Measurements from ENCODE around the gene FAM78A.

DNA sequence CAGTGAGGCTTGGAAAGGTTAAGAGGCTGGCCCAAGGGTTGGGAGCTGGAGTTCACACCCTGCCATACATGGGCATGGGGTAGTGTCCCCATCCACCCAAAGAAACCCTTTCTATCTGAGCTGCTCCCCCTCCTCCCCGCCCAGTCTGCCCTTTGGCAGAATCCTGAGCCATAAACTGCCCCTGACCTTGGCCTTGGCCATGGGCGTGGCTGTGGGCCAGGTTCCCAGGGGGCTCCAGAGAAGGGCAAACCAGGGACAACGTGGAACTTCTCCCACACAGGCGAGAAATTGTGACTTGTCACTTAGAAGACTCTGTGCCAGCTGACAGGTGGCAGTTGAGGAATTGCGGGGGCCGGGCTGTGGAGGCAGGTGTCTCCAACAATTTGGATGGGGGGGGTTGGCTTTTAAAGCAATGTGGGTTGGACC is 4.8 kb downstream of the FAM78A start:
- no peak for TF ChIP-seq CTCF (IDR thresholded peaks at IDR 0.05)
- TF ChIP-seq POLR2AphosphoS5 (IDR thresholded peaks at IDR 0.05): no peak
- no peak for TF ChIP-seq EP300 (IDR thresholded peaks at IDR 0.05)
